ENCODE data around the gene ARHGAP40. TPM values are rescaled to one million over a fixed set of nuclear protein-coding genes. Genes with fewer than 3 reads are reported as not detected.

Gene ARHGAP40
- total and polyA plus RNA-seq, 2 of the 4 experiments (the other 2 are of a cell fraction): not detected

GRCh38 chr20:38672504-38672903 lies 70.9 kb downstream of the ARHGAP40 start:
- no TSS peak for BruUV-seq (replicated peaks)
- ChIA-PET CTCF (no interaction called here), POLR2A (ENCODE audit: unreplicated experiment) (no interaction called here)
- in situ Hi-C loops (cut with MboI; ENCODE audit: low sequenced_read_pairs) (no loop called here), intact Hi-C loops (cut with micrococcal nuclease) (no loop called here), dilution Hi-C loops (cut with HindIII; ENCODE audit: low sequenced_read_pairs, unreplicated experiment) (no loop called here)
- no peak overlapping the region for H2AK9ac ChIP-seq (replicated peaks; ENCODE audit: low read depth, low read length, poor library complexity)
- H3K18ac ChIP-seq (ENCODE audit: low read depth, low read length): no peak overlapping the region
- ATAC-seq (ENCODE audit: low read depth): no peak
- H2BK5ac ChIP-seq (ENCODE audit: low read depth, low read length, poor library complexity, severe bottlenecking): no peak overlapping the region
- no peaks in the 10 kb centered on the region for H3K9me3 ChIP-seq (ENCODE audit: control insufficient read depth, insufficient read depth, low read length)
- H2BK20ac ChIP-seq (ENCODE audit: low read depth, low read length): no peak overlapping the region
- no peak overlapping the region for H2AK5ac ChIP-seq (ENCODE audit: low read depth, low read length)
- H2BK15ac ChIP-seq (ENCODE audit: low read depth, low read length): no peak overlapping the region
- H3K9ac ChIP-seq (ENCODE audit: low read depth, low read length): no peak overlapping the region
- no peaks in the 10 kb centered on the region for H3K79me1 ChIP-seq (ENCODE audit: low read depth in 1 of 2, low read length in 2 of 2)
- no peak overlapping the region for H3K4me2 ChIP-seq (ENCODE audit: low read depth, low read length)
- H3K27ac ChIP-seq (ENCODE audit: insufficient read depth, low read length): no peak overlapping the region
- H2BK120ac ChIP-seq (ENCODE audit: low read depth, low read length): no peak overlapping the region
- no peak for TF ChIP-seq MXI1 (IDR thresholded peaks at IDR 0.05; ENCODE audit: borderline replicate concordance, low read depth, low read length)
- no peak for TF ChIP-seq MAFK (IDR thresholded peaks at IDR 0.05; ENCODE audit: low read depth, low read length)
- TF ChIP-seq CEBPB (IDR thresholded peaks at IDR 0.05; ENCODE audit: low read depth, low read length): no peak
- TF ChIP-seq RFX5 (IDR thresholded peaks at IDR 0.05; ENCODE audit: low read depth, low read length): no peak
- no peak for TF ChIP-seq FOS (IDR thresholded peaks at IDR 0.05; ENCODE audit: low read depth, low read length)
- no peak for TF ChIP-seq BHLHE40 (IDR thresholded peaks at IDR 0.05; ENCODE audit: low read depth, low read length)
- TF ChIP-seq, protein P1, sequence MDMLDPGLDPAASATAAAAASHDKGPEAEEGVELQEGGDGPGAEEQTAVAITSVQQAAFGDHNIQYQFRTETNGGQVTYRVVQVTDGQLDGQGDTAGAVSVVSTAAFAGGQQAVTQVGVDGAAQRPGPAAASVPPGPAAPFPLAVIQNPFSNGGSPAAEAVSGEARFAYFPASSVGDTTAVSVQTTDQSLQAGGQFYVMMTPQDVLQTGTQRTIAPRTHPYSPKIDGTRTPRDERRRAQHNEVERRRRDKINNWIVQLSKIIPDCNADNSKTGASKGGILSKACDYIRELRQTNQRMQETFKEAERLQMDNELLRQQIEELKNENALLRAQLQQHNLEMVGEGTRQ (IDR thresholded peaks at IDR 0.05; ENCODE audit: low read depth, low read length): no peak
- TF ChIP-seq RCOR1 (IDR thresholded peaks at IDR 0.05; ENCODE audit: insufficient replicate concordance, low read length): no peak
- TF ChIP-seq, protein P2, sequence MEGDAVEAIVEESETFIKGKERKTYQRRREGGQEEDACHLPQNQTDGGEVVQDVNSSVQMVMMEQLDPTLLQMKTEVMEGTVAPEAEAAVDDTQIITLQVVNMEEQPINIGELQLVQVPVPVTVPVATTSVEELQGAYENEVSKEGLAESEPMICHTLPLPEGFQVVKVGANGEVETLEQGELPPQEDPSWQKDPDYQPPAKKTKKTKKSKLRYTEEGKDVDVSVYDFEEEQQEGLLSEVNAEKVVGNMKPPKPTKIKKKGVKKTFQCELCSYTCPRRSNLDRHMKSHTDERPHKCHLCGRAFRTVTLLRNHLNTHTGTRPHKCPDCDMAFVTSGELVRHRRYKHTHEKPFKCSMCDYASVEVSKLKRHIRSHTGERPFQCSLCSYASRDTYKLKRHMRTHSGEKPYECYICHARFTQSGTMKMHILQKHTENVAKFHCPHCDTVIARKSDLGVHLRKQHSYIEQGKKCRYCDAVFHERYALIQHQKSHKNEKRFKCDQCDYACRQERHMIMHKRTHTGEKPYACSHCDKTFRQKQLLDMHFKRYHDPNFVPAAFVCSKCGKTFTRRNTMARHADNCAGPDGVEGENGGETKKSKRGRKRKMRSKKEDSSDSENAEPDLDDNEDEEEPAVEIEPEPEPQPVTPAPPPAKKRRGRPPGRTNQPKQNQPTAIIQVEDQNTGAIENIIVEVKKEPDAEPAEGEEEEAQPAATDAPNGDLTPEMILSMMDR (conservative IDR thresholded peaks at IDR 0.05; ENCODE audit: low read depth, low read length): no peak
- TF ChIP-seq NFE2L2 (IDR thresholded peaks at IDR 0.05; ENCODE audit: low read depth, low read length): no peak
- TF ChIP-seq CHD1 (IDR thresholded peaks at IDR 0.05; ENCODE audit: low read depth, low read length): no peak
- TF ChIP-seq MAZ (IDR thresholded peaks at IDR 0.05; ENCODE audit: borderline replicate concordance, low read depth, low read length): no peak
- TF ChIP-seq RAD21 (IDR thresholded peaks at IDR 0.05; ENCODE audit: low read length): no peak
- no peak for TF ChIP-seq ELK1 (IDR thresholded peaks at IDR 0.05; ENCODE audit: borderline replicate concordance, low read depth, low read length)
- H3K4ac ChIP-seq (ENCODE audit: low read depth, low read length): no peak overlapping the region
- no peak overlapping the region for H3K4me3 ChIP-seq (ENCODE audit: insufficient read depth, low read depth, low read length)
- no peaks in the 10 kb centered on the region for H3K36me3 ChIP-seq (ENCODE audit: control insufficient read depth, insufficient read depth, low read length)
- H3K4me1 ChIP-seq (ENCODE audit: control insufficient read depth, insufficient read depth, low read length): no peaks in the 10 kb centered on the region
- peaks cover 9% of the 10 kb centered on the region for H3K27me3 ChIP-seq (ENCODE audit: control insufficient read depth, insufficient read depth, low read length)
- H3K9me1 ChIP-seq (ENCODE audit: insufficient read depth, low read length): peaks cover 4% of the 10 kb centered on the region; the same call in 1 of the 2 replicates
- DNase-seq: no peak
- no CpG with 5 or more reads among the region's 3 CpGs for WGBS, 2 experiments (ENCODE audit: extremely low coverage in 2 of 2, insufficient read length in 1 of 2)
- no peak overlapping the region for H4K91ac ChIP-seq (ENCODE audit: insufficient read depth, low read depth, low read length)
- no peak overlapping the region for H4K5ac ChIP-seq (ENCODE audit: low read depth, low read length)
- no peak overlapping the region for H4K8ac ChIP-seq (ENCODE audit: low read depth in 2 of 2, low read length in 2 of 2)
- no peak overlapping the region for H3K23ac ChIP-seq (ENCODE audit: low read depth, low read length)
- H4K20me1 ChIP-seq (ENCODE audit: insufficient read depth, low read length): no peaks in the 10 kb centered on the region; the same call in 1 of the 2 replicates
- no peak overlapping the region for H2AFZ ChIP-seq (replicated peaks; ENCODE audit: low read length, poor library complexity)
- H3K14ac ChIP-seq (replicated peaks; ENCODE audit: low read depth, low read length): no peak overlapping the region
- H3K56ac ChIP-seq (ENCODE audit: extremely low read depth, insufficient read depth, low read length): no peak overlapping the region

All from IMR-90 (cell line).